NCI-H226 (cell line): Measurements from ENCODE around the gene MRM2.

Source experiments
- DNase-seq: peaks from one replicate; pipeline ENCODE4 v3.0.0-alpha.2; 2015

Gene MRM2

DNA sequence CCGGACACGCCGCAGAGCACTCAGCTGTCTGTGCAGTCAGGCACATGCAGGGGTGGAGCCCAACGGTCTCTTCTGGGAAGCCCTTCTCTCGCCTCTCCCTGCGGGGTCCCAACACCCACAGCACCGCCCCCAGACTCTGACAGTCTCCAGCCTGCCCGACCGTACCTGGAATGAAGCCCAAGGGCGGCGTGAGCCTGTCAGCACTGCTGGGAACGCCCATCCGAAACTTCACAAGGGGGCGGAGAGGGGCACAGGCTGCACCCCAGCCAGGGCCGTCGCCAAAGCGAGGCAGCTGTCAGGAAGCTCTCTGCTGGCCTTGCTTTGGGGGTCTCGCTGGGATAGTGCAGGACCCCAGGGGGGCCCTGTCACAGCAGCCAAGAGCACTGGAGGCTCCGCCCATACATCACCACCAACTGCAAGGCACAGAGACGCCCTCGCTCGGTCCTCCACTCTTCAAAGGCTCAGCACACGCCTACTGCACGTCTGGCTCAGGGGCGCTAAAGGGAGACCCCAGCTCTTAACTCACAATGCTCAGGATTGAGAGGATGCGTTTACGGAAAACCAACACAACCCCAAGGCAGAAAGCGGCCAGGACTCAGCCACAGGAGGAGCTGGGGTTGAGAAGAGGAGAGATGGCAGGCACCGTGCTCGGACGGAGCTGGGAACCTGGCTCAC, 40.2 kb downstream of the MRM2 start:
- no peak for DNase-seq

DNA sequence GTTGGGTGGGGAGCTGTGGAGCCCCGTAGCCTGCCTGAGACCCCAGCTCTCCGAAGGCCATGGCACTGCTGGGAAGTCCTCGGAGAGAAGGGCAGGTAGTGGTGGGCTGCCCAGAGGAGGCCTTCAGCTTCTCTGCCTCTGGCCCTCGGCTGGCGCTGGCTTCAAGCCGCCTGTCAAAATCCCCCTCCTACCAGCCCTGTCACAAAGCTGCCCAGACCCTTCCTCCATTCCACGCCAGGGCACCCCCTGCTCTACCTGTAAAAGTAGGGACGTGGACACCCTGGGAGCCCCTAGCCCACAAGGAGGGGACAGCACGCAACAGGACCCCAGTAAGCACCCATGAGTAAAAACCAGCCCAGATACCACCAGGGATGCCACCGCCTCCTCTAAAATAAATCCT, 40.9 kb downstream of the MRM2 start:
- no peak for DNase-seq

DNA sequence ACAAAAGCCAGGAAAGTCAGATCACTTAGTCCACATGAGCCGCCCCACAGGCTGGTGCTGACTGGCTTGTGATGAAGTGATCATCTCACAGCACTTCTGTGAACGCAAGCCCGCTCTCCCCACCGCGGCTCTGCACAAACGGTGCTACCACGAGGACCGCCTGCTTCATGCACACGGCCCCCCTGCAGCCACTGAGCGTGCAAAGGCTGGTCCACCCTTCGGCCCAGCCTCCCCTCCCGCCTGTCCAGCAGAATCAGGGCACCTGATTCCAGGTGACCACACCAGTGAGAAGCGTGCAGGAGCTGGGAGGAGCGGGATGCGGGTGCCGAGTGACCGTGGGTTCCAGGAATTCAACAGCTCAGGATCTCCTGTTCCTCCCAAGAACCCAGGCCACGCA, 41.4 kb downstream of the MRM2 start:
- DNase-seq, result no peak

GRCh38 chr7:2199956-2200583, 41.9 kb downstream of the MRM2 start:
- DNase-seq, result no peak

DNA sequence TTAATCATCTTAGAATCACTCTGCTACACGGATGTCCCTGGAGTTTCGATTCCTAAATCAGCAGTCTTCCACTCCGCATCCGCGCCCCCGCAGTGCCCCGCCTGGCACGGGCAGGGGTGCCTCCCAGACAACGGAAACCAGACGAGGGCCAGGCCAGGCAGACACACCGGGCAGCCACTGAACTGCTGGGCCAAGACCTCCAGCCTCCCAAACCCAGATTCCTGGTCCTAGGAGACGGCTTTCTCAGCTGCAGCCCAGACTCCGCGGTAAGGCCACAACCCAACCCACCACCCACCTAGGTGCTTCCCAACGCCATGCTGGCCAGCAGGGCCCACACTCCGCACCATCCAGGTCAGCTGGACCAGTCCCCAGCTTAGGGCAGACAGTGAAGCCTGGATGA, 42.5 kb downstream of the MRM2 start:
- DNase-seq, result no peak

DNA sequence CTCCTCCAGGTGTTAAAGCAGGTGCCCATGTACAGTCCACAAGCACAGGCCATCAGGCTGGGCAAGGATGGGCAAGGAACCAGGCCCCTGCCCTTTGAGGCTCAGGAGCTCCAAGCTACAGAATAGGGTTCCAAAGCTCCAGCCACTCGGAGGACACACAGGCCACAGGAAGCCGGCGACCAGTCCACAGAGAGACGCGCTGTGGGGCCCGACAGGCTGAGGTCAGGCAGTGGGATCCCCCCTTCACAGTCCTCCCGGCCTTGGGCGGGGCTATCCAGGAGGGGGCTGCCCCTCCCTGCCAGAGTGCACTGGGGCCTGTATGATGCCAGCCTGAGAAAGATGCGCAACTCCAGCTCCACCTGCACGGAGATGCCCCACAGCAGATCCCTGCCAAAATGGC, 43.2 kb downstream of the MRM2 start:
- DNase-seq, result no peak

DNA sequence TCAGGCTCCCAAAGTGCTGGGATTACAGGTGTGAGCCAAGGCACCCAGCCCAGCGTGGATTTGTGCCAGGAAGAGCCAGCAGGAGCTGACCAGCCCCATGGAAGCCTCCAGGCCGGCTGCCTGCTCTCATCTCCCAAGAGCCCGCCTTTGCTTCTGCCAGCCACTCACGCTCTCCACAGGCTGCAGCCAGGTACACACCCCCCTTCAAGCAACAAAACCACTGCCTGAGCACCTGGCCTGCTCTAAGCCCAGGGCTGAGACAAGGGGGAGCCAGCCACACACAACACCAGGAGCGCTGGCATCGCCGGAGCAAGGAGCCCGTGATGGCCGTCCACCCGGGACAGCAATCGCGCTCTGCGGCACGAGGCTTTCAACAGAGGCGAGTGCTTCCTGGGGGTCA, 43.8 kb downstream of the MRM2 start:
- DNase-seq, result no peak

- DNase-seq, result no peak
Observed at GRCh38 chr7:2197436-2198155, 44.4 kb downstream of the MRM2 start.

- no peak for DNase-seq
Observed at GRCh38 chr7:2196381-2197378, 45.3 kb downstream of the MRM2 start.

- DNase-seq, result no peak
Observed at GRCh38 chr7:2195400-2196246, 46.4 kb downstream of the MRM2 start.

- DNase-seq, result no peak
Observed at GRCh38 chr7:2193575-2194305, 48.3 kb downstream of the MRM2 start.

DNA sequence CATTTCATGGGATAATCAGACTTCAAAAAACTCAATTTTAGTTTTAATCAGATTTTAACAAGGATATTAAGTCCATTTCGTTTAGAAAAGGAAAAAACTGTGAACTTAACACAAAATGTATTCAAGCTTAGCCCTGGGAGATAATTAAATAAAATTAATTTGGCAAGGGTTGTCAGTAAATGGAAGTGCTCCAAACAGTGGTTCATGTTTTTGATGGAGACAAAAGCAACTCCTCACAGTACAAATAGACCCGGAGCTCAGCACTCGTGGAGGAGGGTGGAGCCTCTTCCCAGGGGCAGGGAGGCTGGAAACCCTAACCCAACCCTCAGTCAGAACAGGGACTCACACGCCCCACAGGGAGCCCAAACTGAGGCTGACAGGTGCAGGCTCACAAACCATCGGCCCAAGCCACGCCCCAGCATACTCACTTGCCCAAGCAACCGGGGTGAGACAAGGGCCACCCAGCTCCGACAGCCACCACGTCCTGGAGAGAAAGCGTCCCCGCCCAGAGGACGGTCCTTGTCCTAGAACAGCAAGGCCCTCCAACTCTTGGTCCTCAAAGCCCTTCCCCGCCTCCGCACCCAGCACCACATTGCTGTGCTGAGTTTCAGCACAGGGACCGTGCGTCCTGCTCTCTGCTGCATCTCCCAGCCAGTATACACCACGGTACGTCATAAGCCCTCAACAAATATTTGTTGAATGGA, 49.0 kb downstream of the MRM2 start:
- DNase-seq, result no peak

- DNase-seq, result no peak
Observed at GRCh38 chr7:2191016-2191415, 51.0 kb downstream of the MRM2 start.

- no peak for DNase-seq
Observed at GRCh38 chr7:2190531-2190930, 51.5 kb downstream of the MRM2 start.

GRCh38 chr7:2186166-2186565, 55.8 kb downstream of the MRM2 start:
- DNase-seq, result no peak

DNA sequence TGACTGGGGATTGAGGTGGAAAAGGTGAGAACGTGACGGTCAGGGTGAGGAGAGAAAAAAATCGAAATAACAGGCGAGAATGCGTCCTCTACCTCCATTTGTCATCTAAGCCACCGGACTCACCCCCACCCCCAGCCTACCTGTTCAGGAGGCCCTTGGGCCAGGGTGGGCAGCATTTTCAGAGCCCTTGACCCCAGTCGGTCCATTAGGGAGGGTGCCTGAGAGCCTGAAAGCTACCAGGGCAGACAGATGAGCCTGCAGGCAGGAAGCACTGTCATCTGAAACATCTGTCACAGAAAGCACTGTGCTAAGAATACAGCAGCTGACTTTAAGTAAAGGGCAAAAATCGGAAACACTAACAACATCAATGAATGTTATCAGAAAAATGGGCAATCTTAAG, 56.3 kb downstream of the MRM2 start:
- no peak for DNase-seq
